ENCODE measurements around the gene MRGPRX3. TPM values are rescaled to one million over a fixed set of nuclear protein-coding genes. Genes with fewer than 3 reads are reported as not detected.

The MRGPRX3 gene
- not detected in 2 replicates for total RNA-seq

GRCh38 chr11:18132341-18132740 lies at the start of gene MRGPRX3:
Gene MRGPRX3, plus strand, starts transcription at chr11:18132571. Its CDS starts 4,632 bp downstream, at chr11:18137203.

GRCh38 chr11:18105802-18106574 lies 26.4 kb upstream of the MRGPRX3 start, which contains the start of gene SAAL1:
Gene SAAL1, minus strand, starts transcription at chr11:18106082. Its CDS starts 41 bp downstream, at chr11:18106041.

GRCh38 chr11:18172666-18173065 lies 40.3 kb downstream of the MRGPRX3 start, which contains the start of gene MRGPRX4:
Gene MRGPRX4, plus strand, starts transcription at chr11:18172837. Its CDS starts 420 bp downstream, at chr11:18173257.

Small RNAs within 50 kb of the gene (small RNA-seq; reads per million reads assigned to genes)
- not detected for gene HIGD1AP5

Other genes starting within 250 kb of the MRGPRX3 start
- gene SERGEF, start 119.5 kb upstream of the MRGPRX3 start, total RNA-seq: 15.2 and 17.2 TPM in 2 replicates
- gene TPH1, start 86.3 kb upstream of the MRGPRX3 start, total RNA-seq: 0.13 and 0.29 TPM in 2 replicates
- gene SAAL1, start 26.5 kb upstream of the MRGPRX3 start, total RNA-seq: 31.8 and 34.1 TPM in 2 replicates
- not detected in 2 replicates for gene MRGPRX4, start 40.3 kb downstream of the MRGPRX3 start, total RNA-seq
- not detected in 2 replicates for gene SAA4, start 104.2 kb downstream of the MRGPRX3 start, total RNA-seq
- gene SAA2, start 116.1 kb downstream of the MRGPRX3 start, total RNA-seq: not detected in 2 replicates
- gene SAA1, start 133.7 kb downstream of the MRGPRX3 start, total RNA-seq: not detected in 2 replicates
- 28.9 and 37.4 TPM in 2 replicates for gene HPS5, start 189.6 kb downstream of the MRGPRX3 start, total RNA-seq
- gene GTF2H1, start 190.0 kb downstream of the MRGPRX3 start, total RNA-seq: 84.8 and 90.4 TPM in 2 replicates

Measured in thoracic aorta endothelial cell (primary cell).